Skin of body (tissue), 2 donors: Measurements from ENCODE around the gene TMEM38A. TPM values are rescaled to one million over a fixed set of nuclear protein-coding genes. Genes with fewer than 3 reads are reported as not detected.
"Not testable (repeated sequence)": the region's sequence is repeated elsewhere in the genome, so short reads cannot be mapped to it uniquely, and the experiment has no call there.

Source experiments
- DNase-seq: peaks from one replicate; lab custom pipeline; 2025; lab: John Stamatoyannopoulos, UW
- total RNA-seq: library from RNA; depleted of rRNA; stranded (reverse); fragments of >200 nt; gene quantifications from one replicate; pipeline ENCODE4 v1.2.3, GENCODE V29; 2014

TMEM38A gene
- total RNA-seq, 1 donor from 2014 or later: 11.9 TPM

- no peak for DNase-seq
These were observed 23.4 kb upstream of the TMEM38A start for GRCh38 chr19:16637535-16637934.

- no peak for DNase-seq
These were observed 22.3 kb upstream of the TMEM38A start for GRCh38 chr19:16638666-16639065.

GRCh38 chr19:16640951-16641350 lies 20.0 kb upstream of the TMEM38A start:
- no peak for DNase-seq

GRCh38 chr19:16641695-16642094 lies 19.2 kb upstream of the TMEM38A start:
- no peak for DNase-seq

GRCh38 chr19:16645140-16645539 lies 15.8 kb upstream of the TMEM38A start:
- no peak for DNase-seq

GRCh38 chr19:16649734-16650133 lies 11.2 kb upstream of the TMEM38A start:
- no peak for DNase-seq

GRCh38 chr19:16650821-16651220 lies 10.1 kb upstream of the TMEM38A start:
- DNase-seq: no peak

- DNase-seq: not testable (repeated sequence)
These were observed 9.3 kb upstream of the TMEM38A start for GRCh38 chr19:16651421-16652188.

GRCh38 chr19:16652854-16653253 lies 8.1 kb upstream of the TMEM38A start:
- no peak for DNase-seq

- no peak for DNase-seq
These were observed 6.8 kb upstream of the TMEM38A start for GRCh38 chr19:16654140-16654539.

- DNase-seq: no peak
These were observed 6.3 kb upstream of the TMEM38A start for GRCh38 chr19:16654627-16655026.

- DNase-seq: no peak
These were observed 5.2 kb upstream of the TMEM38A start for GRCh38 chr19:16655727-16656126.

- DNase-seq: no peak
These were observed 3.6 kb upstream of the TMEM38A start for GRCh38 chr19:16657384-16657783.

GRCh38 chr19:16659464-16659831 lies 1.5 kb upstream of the TMEM38A start:
- DNase-seq: no peak

GRCh38 chr19:16659832-16660708 lies 869 bp upstream of the TMEM38A start, which contains the start of gene SMIM7:
Gene SMIM7, minus strand, starts transcription at chr19:16660144. Its CDS starts 34 bp downstream, at chr19:16660110.
- DNase-seq: peak; percentile 99

- DNase-seq: no peak
These were observed 618 bp downstream of the TMEM38A start for GRCh38 chr19:16661480-16662034.

- no peak for DNase-seq
These were observed 7.2 kb downstream of the TMEM38A start for GRCh38 chr19:16668176-16668575.

GRCh38 chr19:16668702-16669101 lies 7.8 kb downstream of the TMEM38A start:
- DNase-seq: not testable (repeated sequence)

- no peak for DNase-seq
These were observed 9.4 kb downstream of the TMEM38A start for GRCh38 chr19:16670291-16670690.

- DNase-seq: no peak
These were observed 10.8 kb downstream of the TMEM38A start for GRCh38 chr19:16671652-16672274.

GRCh38 chr19:16673231-16673630 lies 12.3 kb downstream of the TMEM38A start:
- no peak for DNase-seq

- not testable (repeated sequence) for DNase-seq
These were observed 12.9 kb downstream of the TMEM38A start for GRCh38 chr19:16673839-16674238.
